HAP-1 (cell line): ENCODE data around the gene KRTAP6-2.

Experiments used
- DNase-seq, 2 experiments: peaks; one replicate each; pipeline ENCODE4 v3.0.0-alpha.2; 2016 to 2020; ENCODE audit warnings: low spot score in 2 of 2
- H3K27me3 ChIP-seq: fragments of 250-450 bp; sonication (Bioruptor Pico); 2 replicates; pipeline ENCODE4 v1.5.1; 2020; ENCODE audit warnings: low read depth, mild to moderate bottlenecking, moderate library complexity
- H3K36me3 ChIP-seq: fragments of 250-450 bp; sonication (Bioruptor Pico); replicated peaks from 2 replicates; pipeline ENCODE4 v1.5.1; 2020; ENCODE audit warnings: mild to moderate bottlenecking
- H3K4me1 ChIP-seq: fragments of 250-450 bp; sonication (Bioruptor Pico); 2 replicates; pipeline ENCODE4 v1.5.1; 2020; ENCODE audit warnings: mild to moderate bottlenecking
- H3K4me3 ChIP-seq: fragments of 250-450 bp; sonication (Bioruptor Pico); 2 replicates; pipeline ENCODE4 v1.5.1; 2020; ENCODE audit warnings: mild to moderate bottlenecking, moderate library complexity
- H3K9me3 ChIP-seq: fragments of 250-450 bp; sonication (Bioruptor Pico); 2 replicates; pipeline ENCODE4 v1.5.1; 2020; ENCODE audit warnings: mild to moderate bottlenecking, moderate library complexity
- in situ Hi-C: fragments of 300-500 bp; cut with MboI; formaldehyde crosslinking; loops from 3 replicates; pipeline ENCODE4 v1.14.3; 2020; ENCODE audit warnings: low sequenced_read_pairs, inconsistent platforms, mixed read lengths

KRTAP6-2 gene, protein sequence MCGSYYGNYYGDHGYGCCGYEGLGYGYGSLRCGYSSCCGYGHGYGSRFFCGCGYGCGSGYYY

DNA sequence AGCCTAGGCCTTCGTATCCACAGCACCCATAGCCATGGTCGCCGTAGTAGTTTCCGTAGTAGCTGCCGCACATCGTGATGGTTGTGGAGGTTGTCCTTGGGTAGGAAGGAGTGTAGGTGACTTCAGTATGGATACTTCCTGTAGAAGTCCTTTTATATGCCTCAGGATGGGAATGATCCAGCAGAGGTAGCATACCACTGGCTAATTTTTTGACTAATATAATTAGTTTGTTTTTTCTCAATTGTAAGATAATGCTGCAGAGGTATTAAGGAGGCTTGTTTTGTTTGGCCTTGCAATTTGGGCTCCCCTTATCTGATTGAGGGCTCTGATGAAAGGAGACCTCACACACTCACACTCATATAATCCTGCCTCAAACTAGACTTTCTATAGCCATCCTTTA lies at the start of gene KRTAP6-2:
Gene KRTAP6-2 (minus strand): TSS at position 101 of the 400 bp plus-strand sequence. CDS start 28 bp downstream, at position 73.
- no peaks in the 10 kb centered on the region for H3K36me3 ChIP-seq
- in situ Hi-C loops: no loop called here
- H3K9me3 ChIP-seq: peaks cover 4% of the 10 kb centered on the region; the same call in 1 of the 2 replicates
- H3K4me3 ChIP-seq: no peak within 1 kb of the TSS
- H3K4me1 ChIP-seq: no peaks in the 10 kb centered on the region
- no peak for DNase-seq
- no peaks in the 10 kb centered on the region for H3K27me3 ChIP-seq

DNA sequence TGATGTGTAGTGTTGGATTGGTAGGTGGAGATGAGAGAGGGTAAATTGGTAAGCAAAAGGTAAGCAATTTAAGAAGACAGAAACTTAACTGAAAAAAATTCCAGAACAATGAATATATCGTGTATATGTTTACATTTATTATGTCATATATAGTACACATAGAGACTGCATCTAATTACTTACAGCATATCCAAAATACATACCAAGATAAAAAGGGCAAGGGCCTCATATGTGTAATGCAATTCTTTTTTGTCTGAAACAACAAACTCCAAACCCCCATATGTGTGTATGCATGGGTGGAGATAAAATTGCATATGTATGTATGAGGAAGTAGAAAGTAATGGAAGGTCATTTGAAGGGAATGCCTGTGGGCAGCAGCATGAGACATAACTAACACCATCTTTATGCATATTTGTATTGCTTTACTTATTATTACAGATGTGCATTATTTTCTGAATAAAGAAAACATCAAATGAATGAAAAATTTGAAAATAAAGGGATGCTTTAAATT lies 48.3 kb upstream of the KRTAP6-2 start:
- in situ Hi-C loops: no loop called here
- H3K4me3 ChIP-seq: no peak overlapping the region
- H3K9me3 ChIP-seq: 0 out of 2 replicates have a peak, but pooled peaks cover 5% of the 10 kb centered on the region
- no peaks in the 10 kb centered on the region for H3K36me3 ChIP-seq
- no peak for DNase-seq
- no peaks in the 10 kb centered on the region for H3K4me1 ChIP-seq
- no peaks in the 10 kb centered on the region for H3K27me3 ChIP-seq

DNA sequence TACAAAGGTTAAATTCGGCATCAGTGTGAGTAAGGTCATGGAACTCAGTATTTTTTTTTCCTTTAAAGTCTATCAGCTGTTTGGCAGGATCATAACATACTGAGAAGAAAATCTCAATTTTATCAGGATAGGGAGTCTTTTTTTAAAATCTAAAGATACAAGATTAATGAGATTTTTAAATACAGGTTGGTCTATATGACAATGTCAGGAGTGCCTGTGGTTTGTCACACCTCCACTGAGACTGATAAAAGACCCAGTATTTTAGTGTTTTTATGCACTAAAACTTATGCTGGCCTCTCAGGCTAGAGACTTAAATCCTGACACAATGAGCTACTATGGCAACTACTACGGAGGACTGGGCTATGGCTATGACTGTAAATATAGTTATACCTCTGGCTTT lies 43.9 kb upstream of the KRTAP6-2 start, which contains the start of gene KRTAP20-3:
Gene KRTAP20-3 (plus strand): TSS at position 301 of the 400 bp plus-strand sequence.
- H3K4me3 ChIP-seq: no peak within 1 kb of the TSS
- H3K36me3 ChIP-seq: no peaks in the 10 kb centered on the region
- in situ Hi-C loops: no loop called here
- no peak for DNase-seq
- H3K9me3 ChIP-seq: 0 out of 2 replicates have a peak, but pooled peaks cover 6% of the 10 kb centered on the region
- no peaks in the 10 kb centered on the region for H3K4me1 ChIP-seq
- H3K27me3 ChIP-seq: no peaks in the 10 kb centered on the region

DNA sequence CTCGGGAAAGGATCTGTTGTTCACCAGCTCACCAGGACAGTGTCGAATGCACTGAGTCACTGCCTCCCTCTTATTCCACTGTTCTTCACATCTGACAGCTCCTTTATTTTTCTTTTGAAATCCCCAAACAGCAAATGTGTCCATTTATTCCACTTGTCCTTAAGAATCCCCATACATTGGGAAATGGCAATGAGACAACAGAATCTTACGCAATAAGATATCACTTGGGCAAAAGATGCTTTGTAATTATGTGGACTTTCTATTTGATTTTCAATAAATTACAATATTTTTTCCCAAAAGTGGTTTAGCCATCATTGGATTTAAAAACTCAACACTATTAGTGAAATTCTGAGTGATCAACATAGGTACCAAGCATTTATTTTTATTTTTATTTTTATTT lies 40.0 kb upstream of the KRTAP6-2 start:
- in situ Hi-C loops: no loop called here
- Histone ChIP-seq H3K27me3 (no peaks in the 10 kb centered on the region), H3K9me3 (0 out of 2 replicates have a peak, but pooled peaks cover 6% of the 10 kb centered on the region), H3K36me3 (no peaks in the 10 kb centered on the region), H3K4me1 (no peaks in the 10 kb centered on the region), H3K4me3 (no peak overlapping the region)
- no peak for DNase-seq

DNA sequence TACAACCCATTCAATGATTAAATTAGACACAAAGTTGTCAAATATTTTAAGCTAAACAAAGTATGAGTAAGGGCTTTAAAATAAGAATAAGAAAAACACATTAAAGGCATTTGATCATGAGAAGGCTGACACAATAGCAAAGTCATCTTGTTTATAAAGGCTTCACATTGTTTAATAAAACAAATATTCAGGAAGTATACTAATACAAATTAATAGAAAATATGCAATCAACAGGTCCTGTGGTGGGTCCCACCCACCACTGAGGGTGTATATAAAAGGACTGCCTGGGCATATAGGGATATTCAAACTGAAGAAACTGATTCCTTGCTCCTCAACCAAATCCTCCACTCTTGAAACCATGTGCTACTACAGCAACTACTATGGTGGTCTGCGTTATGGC lies 36.2 kb upstream of the KRTAP6-2 start, which contains the start of gene KRTAP20-2:
Gene KRTAP20-2 (plus strand): TSS at position 301 of the 400 bp plus-strand sequence. CDS start 58 bp downstream, at position 359.
- no peaks in the 10 kb centered on the region for H3K36me3 ChIP-seq
- no peak for DNase-seq
- no peaks in the 10 kb centered on the region for H3K9me3 ChIP-seq
- H3K4me3 ChIP-seq: no peak within 1 kb of the TSS
- H3K4me1 ChIP-seq: no peaks in the 10 kb centered on the region
- in situ Hi-C loops: no loop called here
- H3K27me3 ChIP-seq: no peaks in the 10 kb centered on the region

DNA sequence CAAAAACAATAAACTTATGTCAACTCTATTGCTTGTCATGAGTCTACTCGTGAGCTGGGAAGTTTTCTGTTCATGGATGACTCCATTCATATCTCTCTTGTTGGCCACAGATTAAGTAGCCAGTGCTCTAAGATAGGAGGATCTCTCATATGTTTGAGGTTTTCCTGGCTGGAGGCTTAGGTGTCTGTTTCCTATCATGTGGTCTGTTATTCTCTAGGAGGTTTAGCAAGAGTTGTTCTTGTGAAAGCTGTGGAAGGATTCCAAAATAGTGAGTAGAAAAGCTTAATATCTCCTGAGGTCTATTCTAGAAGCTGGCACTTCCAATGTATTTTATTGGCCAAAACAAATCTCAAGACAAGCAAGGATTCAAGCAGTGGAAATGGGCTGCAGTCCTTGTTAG lies 30.5 kb upstream of the KRTAP6-2 start:
- H3K36me3 ChIP-seq: no peaks in the 10 kb centered on the region
- no peaks in the 10 kb centered on the region; the same call in 1 of the 2 replicates for H3K9me3 ChIP-seq
- H3K4me1 ChIP-seq: no peaks in the 10 kb centered on the region
- H3K27me3 ChIP-seq: no peaks in the 10 kb centered on the region
- no peak for DNase-seq
- no peak overlapping the region for H3K4me3 ChIP-seq
- in situ Hi-C loops: no loop called here

DNA sequence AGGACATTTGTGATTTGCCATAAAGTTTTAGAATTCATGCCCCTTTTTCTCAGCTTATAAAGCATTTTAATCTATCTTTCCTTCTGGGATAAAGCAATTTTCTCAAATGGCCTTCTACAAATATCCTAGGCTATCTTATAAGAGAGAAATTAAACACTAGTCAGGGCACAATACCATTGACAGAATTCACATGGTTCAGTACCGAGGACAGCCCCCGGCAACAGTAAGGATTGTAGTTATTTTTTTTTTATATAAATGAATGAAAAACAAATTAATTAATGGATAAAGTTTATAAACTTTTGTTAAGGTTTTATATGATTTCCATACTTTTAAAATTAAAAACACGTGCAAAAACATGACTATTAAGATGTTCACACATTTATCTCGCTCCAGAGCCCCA lies 29.4 kb upstream of the KRTAP6-2 start:
- H3K27me3 ChIP-seq: no peaks in the 10 kb centered on the region
- no peaks in the 10 kb centered on the region for H3K4me1 ChIP-seq
- H3K36me3 ChIP-seq: no peaks in the 10 kb centered on the region
- H3K9me3 ChIP-seq: no peaks in the 10 kb centered on the region; the same call in 1 of the 2 replicates
- DNase-seq: no peak
- in situ Hi-C loops: no loop called here
- no peak overlapping the region for H3K4me3 ChIP-seq

DNA sequence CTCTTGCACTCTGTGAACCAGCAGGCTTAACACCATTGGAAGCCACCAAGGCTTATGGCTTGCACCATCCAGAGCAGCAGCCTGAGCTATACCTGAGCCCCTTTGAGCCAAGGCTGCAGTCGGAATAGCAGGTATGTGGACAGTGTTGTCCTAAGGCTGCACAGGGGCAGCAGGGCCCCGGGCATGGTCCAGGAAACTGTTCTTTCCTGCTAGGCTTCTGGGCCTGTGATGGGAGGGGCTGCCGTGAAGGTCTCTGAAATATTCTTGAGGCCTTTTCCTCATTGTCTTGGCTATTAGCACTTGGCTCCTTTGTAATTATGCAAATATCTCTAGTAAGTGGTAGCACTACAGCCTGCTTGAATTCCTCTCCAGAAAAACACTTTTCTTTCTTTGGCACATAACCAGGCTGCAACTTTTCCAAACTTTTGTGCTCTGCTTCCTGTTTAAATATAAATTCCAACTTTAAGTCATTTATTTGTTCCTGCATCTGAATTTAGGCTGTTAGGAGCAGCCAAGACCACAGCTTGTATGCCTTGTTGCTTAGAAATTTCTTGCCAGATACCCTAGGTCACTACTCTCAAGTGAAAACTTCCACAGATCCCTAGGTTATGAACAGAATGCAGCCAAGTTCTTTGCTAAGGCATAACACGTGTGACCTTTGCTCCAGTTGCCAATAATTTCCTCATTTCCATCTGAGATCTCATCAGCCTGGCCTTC lies 26.9 kb upstream of the KRTAP6-2 start:
- in situ Hi-C loops: no loop called here
- DNase-seq: no peak
- Histone ChIP-seq H3K36me3 (no peaks in the 10 kb centered on the region), H3K9me3 (no peaks in the 10 kb centered on the region; the same call in 1 of the 2 replicates), H3K4me3 (no peak overlapping the region), H3K27me3 (no peaks in the 10 kb centered on the region), H3K4me1 (no peaks in the 10 kb centered on the region)

DNA sequence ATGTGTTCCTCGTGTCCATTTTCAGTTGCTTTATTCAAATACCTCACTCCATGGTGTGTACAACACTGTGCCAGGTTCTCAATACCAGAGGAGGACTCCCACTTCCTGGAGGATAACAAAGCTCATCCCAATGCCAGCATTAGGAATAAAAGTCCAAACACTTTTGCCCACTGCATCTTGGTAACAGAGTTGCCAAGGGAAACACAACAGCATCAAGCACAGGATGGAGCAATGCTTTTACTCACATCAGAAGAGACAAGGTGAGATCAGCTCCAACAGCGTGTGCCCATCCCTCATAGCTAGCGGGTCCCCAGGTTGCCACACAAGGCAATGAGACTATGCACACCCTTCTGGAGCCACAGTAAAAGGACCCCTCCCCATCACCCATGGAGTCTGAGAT lies 24.7 kb upstream of the KRTAP6-2 start:
- Histone ChIP-seq H3K36me3 (no peaks in the 10 kb centered on the region), H3K4me1 (no peaks in the 10 kb centered on the region), H3K27me3 (no peaks in the 10 kb centered on the region), H3K4me3 (no peak overlapping the region), H3K9me3 (no peaks in the 10 kb centered on the region; the same call in 1 of the 2 replicates)
- DNase-seq: no peak
- in situ Hi-C loops: no loop called here

DNA sequence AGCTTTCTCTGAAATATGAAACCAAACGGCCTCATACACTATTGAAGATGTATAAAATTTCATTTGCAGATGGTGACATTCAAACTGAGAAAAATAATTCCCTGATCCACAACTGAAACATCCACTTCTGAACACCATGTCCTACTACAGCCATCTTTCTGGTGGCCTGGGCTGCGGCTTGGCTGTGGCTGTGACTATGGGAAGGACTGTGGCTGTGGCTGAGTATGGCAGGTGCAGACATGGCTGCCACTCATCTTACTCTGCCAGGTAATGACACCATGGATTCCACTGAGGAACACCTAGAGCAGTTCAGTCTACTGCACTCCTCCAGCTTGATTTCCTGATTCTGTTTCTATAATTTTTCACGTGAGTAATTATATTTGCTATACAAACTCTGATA lies 21.8 kb upstream of the KRTAP6-2 start, which contains the start of gene KRTAP20-4:
Gene KRTAP20-4 (plus strand): TSS at position 106 of the 400 bp plus-strand sequence.
- in situ Hi-C loops: no loop called here

DNA sequence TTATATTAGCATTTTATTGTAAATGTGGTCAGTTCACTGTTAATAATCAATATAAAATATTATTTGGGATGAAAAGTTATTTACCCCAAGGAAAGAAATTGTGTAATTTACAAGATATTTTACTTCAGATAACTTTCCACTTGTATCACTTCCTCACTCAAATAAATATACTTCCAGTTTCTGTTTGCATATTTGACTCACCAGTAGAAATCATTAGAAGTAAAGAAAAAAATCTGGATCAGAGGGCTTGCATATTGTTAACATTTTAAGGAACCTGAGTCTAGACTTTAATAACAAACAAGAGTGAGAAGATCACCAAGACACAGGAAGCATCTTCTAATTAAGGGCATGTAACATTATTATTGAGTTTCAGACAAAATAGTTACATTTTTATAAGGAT lies 21.4 kb upstream of the KRTAP6-2 start:
- no peak overlapping the region for H3K4me3 ChIP-seq
- no peaks in the 10 kb centered on the region for H3K36me3 ChIP-seq
- no peaks in the 10 kb centered on the region for H3K27me3 ChIP-seq
- in situ Hi-C loops: no loop called here
- no peaks in the 10 kb centered on the region for H3K4me1 ChIP-seq
- DNase-seq: no peak
- no peaks in the 10 kb centered on the region; the same call in 1 of the 2 replicates for H3K9me3 ChIP-seq

More for the DNA sequence above, 21.8 kb upstream of the KRTAP6-2 start, which contains the start of gene KRTAP20-4:
- Histone ChIP-seq H3K27me3 (no peaks in the 10 kb centered on the region), H3K4me1 (no peaks in the 10 kb centered on the region), H3K4me3 (no peak within 1 kb of the TSS), H3K36me3 (no peaks in the 10 kb centered on the region), H3K9me3 (no peaks in the 10 kb centered on the region; the same call in 1 of the 2 replicates)
- DNase-seq: no peak

DNA sequence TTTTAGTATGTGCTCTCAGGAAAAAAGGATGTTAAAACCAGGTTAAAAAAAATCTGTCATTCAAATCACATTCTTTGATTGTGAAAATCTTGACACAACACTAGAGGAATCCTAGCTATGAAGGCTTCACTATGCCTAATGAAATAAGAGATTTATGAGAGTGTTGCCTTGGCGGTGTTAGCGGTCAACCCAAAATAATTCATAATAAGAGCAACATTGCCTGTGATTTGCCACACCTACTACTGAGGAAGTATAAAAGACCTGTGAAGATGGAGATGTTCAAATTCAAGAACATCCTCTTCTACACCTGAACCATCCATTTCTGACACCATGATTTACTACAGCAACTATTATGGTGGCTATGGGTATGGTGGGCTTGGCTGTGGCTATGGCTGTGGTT lies 17.4 kb upstream of the KRTAP6-2 start, which contains the start of gene KRTAP20-1:
Gene KRTAP20-1 (plus strand): TSS at position 301 of the 400 bp plus-strand sequence. CDS start 30 bp downstream, at position 331.
- Histone ChIP-seq H3K4me3 (no peak within 1 kb of the TSS), H3K9me3 (no peaks in the 10 kb centered on the region), H3K27me3 (no peaks in the 10 kb centered on the region), H3K4me1 (no peaks in the 10 kb centered on the region), H3K36me3 (no peaks in the 10 kb centered on the region)
- in situ Hi-C loops: no loop called here
- DNase-seq: no peak

DNA sequence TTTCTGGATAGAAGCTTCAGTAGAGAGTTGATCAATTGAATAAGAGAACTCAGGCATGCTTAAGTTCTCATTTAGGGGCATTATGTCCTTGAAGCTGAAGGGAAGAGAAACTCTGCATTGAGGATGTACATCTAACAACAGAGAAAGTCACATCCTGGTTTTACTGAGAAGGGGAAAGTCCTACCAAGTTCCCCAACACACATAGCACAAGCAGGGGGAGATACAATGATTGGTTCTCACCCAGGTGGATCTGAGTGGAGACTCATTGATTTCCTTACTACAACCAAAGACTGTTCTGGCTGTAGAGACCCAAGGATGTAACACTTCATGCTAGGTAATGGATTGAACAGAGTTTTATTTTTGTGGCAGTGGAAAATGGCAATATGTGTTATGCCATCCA lies 16.5 kb upstream of the KRTAP6-2 start:
- Histone ChIP-seq H3K9me3 (no peaks in the 10 kb centered on the region), H3K27me3 (no peaks in the 10 kb centered on the region), H3K36me3 (no peaks in the 10 kb centered on the region), H3K4me3 (no peak overlapping the region), H3K4me1 (no peaks in the 10 kb centered on the region)
- DNase-seq: no peak
- in situ Hi-C loops: no loop called here

DNA sequence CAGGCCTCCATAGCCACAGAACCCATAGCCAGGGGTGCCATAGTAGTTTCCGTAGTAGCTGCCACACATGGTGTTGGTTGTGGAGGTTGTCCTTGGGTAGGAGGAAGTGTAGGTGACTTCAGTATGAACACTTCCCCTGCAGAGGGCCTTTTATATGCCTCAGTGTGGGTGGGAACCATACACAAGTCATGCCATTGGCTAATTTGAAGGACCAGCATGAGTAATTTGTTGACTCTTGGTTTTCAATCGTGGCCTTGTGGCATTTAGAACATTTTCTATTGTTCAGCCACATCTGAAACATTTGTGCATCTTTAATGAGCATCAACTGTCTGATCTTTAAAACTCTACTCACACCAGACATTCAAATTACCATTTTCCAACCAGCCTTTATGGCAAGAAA lies 15.1 kb upstream of the KRTAP6-2 start, which contains the start of gene KRTAP6-1:
Gene KRTAP6-1 (minus strand): TSS at position 95 of the 400 bp plus-strand sequence. CDS start 26 bp downstream, at position 69.
- no peaks in the 10 kb centered on the region for H3K27me3 ChIP-seq
- no peak within 1 kb of the TSS for H3K4me3 ChIP-seq
- in situ Hi-C loops: no loop called here
- H3K9me3 ChIP-seq: no peaks in the 10 kb centered on the region
- no peak for DNase-seq
- no peaks in the 10 kb centered on the region for H3K36me3 ChIP-seq
- H3K4me1 ChIP-seq: no peaks in the 10 kb centered on the region
